ENCODE data around the gene NIN.
"Not testable (repeated sequence)": the region's sequence is repeated elsewhere in the genome, so short reads cannot be mapped to it uniquely, and the experiment has no call there.

Gene NIN

DNA sequence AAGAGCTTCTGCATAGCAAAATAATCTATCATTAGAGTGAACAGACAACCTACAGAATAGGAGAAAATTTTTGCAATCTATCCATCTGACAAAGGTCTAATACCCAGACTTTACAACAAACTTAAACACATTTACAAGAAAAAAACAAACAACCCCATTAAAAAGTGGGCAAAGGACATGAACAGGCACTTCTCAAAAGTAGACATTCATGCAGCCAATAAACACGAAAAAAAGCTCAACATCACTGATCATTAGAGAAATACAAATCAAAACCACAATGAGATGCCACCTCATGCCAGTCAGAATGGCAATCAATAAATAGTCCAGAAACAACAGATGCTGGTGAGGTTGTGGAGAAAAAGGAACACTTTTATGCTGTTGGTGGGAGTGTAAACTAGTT, 15.9 kb downstream of the NIN start:
- not testable (repeated sequence) for DNase-seq

GRCh38 chr14:50814161-50814560, 16.8 kb downstream of the NIN start:
- no peak for DNase-seq

- DNase-seq = peak; percentile 56
Measured at GRCh38 chr14:50813544-50813863, 17.5 kb downstream of the NIN start.

- DNase-seq = no peak
Measured at GRCh38 chr14:50812856-50813543, 18.0 kb downstream of the NIN start.

DNA sequence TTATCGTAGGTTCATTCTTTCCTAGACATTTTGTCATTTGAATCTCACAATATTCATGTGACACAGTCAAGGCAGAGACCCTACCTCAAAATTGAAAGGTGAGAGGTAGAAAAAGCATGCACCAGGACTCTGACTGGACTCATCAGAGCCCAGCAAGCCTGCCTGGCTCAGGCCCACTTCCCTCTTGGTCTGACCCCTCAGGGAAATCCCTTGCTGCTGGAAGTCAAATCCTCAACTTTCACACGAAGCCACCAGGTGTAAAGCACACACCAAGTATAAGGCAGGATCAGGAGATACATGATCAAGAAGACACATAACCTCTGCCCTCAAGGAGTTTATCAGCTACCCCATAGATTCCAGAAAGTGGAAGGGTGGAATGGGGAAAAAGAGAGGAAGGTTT, 18.8 kb downstream of the NIN start:
- DNase-seq = no peak

- no peak for DNase-seq
Measured at GRCh38 chr14:50808053-50808452, 22.9 kb downstream of the NIN start.

DNA sequence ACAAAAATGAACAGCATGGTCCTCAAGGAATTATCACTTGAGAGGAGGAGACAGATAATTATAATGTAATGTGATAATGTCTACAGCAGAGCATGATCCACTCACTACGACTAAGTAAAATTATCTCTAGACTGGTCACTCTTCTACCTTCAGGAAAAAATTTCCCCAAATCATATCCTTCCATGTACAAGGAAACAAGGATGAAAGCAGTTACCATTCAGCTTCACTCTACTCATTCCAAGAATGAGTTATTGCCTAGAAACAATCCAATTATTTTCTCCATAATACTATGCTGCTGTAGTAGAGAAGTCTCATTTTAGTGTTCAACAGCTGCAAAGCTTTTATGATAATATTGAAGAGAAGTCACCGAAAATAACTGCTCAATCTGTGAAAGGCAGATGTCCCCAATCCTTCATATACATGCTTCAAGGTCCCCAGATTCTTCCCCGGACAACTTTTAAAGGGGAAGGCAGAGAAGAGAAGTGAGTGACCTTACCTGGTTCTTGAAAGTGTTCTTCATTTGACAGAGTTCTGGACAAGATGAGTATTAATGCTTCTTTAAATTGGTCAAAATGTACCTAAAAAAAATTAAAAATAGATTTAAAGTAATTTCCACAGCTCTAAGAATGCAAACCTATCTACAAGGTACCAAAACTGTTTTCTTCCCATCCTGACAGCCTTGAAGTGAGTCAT, 24.6 kb downstream of the NIN start:
- DNase-seq = no peak

GRCh38 chr14:50805396-50805795, 25.6 kb downstream of the NIN start:
- DNase-seq = no peak

GRCh38 chr14:50804181-50804721, 26.7 kb downstream of the NIN start:
- DNase-seq = no peak

GRCh38 chr14:50801706-50802105, 29.3 kb downstream of the NIN start:
- DNase-seq = no peak

DNA sequence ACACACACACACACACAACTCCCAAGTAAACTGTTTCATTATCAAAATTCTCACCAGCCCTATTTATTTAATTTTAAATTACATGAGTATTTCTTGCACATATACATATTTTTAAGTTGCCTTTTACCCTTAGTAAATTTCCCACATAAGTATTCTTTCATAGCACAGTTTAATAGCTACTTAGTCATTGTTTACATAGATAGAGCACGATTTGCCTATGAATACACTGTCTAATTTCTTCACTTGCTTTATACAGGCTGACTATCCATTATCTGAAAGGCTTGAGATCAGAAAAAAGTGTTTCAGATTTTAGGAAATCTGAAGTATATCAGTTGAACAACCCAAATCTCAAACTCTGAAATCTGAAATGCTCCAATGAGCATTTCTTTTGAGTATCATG, 30.9 kb downstream of the NIN start:
- DNase-seq = no peak

- no peak for DNase-seq
Measured at GRCh38 chr14:50798048-50798421, 32.9 kb downstream of the NIN start.

GRCh38 chr14:50797250-50798047, 33.5 kb downstream of the NIN start:
- no peak for DNase-seq

DNA sequence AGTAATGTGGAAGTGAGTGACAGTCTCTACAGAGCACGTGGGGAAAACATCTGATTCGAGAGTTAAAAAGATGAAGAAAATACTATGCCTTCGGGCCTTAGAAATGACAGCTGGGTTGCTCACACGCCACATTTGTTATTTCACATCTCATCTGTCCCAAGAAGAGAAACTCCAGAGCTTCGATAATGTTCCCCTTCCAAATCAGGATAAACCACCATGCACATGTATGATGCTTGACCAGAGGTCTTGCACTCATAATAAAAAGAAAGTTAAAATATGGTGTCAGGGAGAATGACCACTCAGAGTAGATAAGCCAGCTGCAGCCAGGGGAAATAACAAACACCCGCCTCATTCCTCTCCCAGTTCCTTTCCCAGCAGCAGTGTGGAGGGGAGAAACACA, 34.6 kb downstream of the NIN start:
- DNase-seq = no peak

DNA sequence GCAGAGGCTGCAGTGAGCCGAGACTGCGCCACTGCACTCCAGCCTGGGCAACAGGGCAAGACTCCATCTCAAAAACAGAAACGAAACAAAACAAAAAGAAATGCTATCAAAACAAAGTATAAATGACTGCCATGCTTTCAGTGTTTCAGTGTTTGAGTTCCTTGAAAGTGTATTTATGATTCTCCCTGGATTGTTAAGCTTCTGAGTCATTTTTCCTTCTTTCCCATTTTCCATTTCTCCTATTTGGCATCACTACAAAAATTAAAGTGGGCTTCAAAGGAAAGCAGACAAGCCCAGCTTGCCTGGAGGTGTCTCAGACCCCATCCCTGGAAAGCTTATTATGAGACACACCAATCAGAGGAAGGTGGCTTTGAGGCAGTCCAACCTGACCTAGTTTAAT, 35.1 kb downstream of the NIN start:
- no peak for DNase-seq

GRCh38 chr14:50795142-50795541, 35.8 kb downstream of the NIN start:
- DNase-seq = no peak

GRCh38 chr14:50794068-50794645, 36.8 kb downstream of the NIN start:
- DNase-seq = no peak

GRCh38 chr14:50792634-50793068, 38.3 kb downstream of the NIN start:
- DNase-seq = no peak

GRCh38 chr14:50792051-50792477, 38.9 kb downstream of the NIN start:
- peak; percentile 33 for DNase-seq

DNA sequence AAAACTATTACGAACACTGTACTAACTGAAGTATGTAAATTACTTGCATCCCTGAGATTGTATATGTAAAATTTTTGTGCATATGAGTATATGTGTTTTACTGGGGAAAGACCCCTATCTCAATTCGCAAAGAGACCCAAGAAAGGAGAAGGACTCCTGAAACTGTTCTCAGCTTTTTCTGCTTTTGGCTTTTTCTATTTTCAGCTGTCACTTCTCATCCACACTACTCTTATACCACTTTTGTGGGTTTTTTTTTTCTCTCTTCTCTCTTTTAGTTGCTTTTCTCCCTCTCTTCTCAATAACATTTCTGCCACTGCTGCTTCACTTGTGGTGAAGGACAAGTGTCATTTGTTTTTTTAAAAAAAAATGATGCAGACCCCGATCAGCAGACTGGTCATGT, 39.8 kb downstream of the NIN start:
- DNase-seq = no peak

GRCh38 chr14:50790589-50790988, 40.4 kb downstream of the NIN start:
- DNase-seq = no peak

- DNase-seq = peak; percentile 13
Measured at GRCh38 chr14:50786751-50787464, 44.1 kb downstream of the NIN start.
